Mesendoderm (in vitro differentiated cells): ENCODE measurements around the gene UFSP1.

Experiments used
- DNase-seq: peaks from one replicate; pipeline ENCODE4 v3.0.0; 2013
- H2AK5ac ChIP-seq: 2 replicates; pipeline ENCODE4 v1.6.1; 2013; ENCODE audit warnings: low read length, inconsistent platforms
- H2BK120ac ChIP-seq: 2 replicates; pipeline ENCODE4 v1.6.1; 2013; ENCODE audit warnings: low read depth, mild to moderate bottlenecking, low read length, moderate library complexity, mixed read lengths
- H2BK15ac ChIP-seq: replicated peaks from 2 replicates; pipeline ENCODE4 v1.6.1; 2013; ENCODE audit warnings: low read depth, mild to moderate bottlenecking, moderate library complexity
- H2BK5ac ChIP-seq: 2 replicates; pipeline ENCODE4 v1.6.1; 2013; ENCODE audit warnings: low read length, inconsistent platforms
- H3K18ac ChIP-seq: 2 replicates; pipeline ENCODE4 v1.6.1; 2013; ENCODE audit warnings: mild to moderate bottlenecking, low read length, mixed read lengths
- H3K23ac ChIP-seq: one replicate; pipeline ENCODE4 v1.6.1; 2013; ENCODE audit warnings: low read length
- H3K27ac ChIP-seq: 2 replicates; pipeline ENCODE4 v1.5.1; 2013; ENCODE audit warnings: low read depth, mild to moderate bottlenecking, inconsistent platforms, low read length, moderate library complexity
- H3K27me3 ChIP-seq: 2 replicates; pipeline ENCODE4 v1.6.1; 2013; ENCODE audit warnings: low read length, control low read depth, mild to moderate bottlenecking, inconsistent platforms; ENCODE audit not compliant: insufficient read depth, poor library complexity
- H3K36me3 ChIP-seq: 2 replicates; pipeline ENCODE4 v1.6.1; 2013; ENCODE audit warnings: low read length, inconsistent platforms; ENCODE audit not compliant: control insufficient read depth, insufficient read depth
- H3K4ac ChIP-seq: one replicate; pipeline ENCODE4 v1.6.1; 2013; ENCODE audit warnings: low read depth, mild to moderate bottlenecking, low read length, moderate library complexity
- H3K4me1 ChIP-seq: 2 replicates; pipeline ENCODE4 v1.6.1; 2013; ENCODE audit warnings: low read depth, low read length, inconsistent platforms; ENCODE audit not compliant: control insufficient read depth
- H3K4me2 ChIP-seq: 2 replicates; pipeline ENCODE4 v1.6.1; 2013; ENCODE audit warnings: low read length
- H3K4me3 ChIP-seq: 2 replicates; pipeline ENCODE4 v1.5.1; 2013; ENCODE audit warnings: mild to moderate bottlenecking, low read length
- H3K56ac ChIP-seq: one replicate; pipeline ENCODE4 v1.6.1; 2013; ENCODE audit warnings: low read length
- H3K79me1 ChIP-seq: 2 replicates; pipeline ENCODE4 v1.6.1; 2013; ENCODE audit warnings: low read length, inconsistent platforms
- H3K79me2 ChIP-seq: 2 replicates; pipeline ENCODE4 v1.6.1; 2013; ENCODE audit warnings: mild to moderate bottlenecking, low read length; ENCODE audit not compliant: control insufficient read depth, insufficient read depth
- H3K9ac ChIP-seq: 2 replicates; pipeline ENCODE4 v1.6.1; 2013; ENCODE audit warnings: low read length, inconsistent platforms
- H4K5ac ChIP-seq: one replicate; pipeline ENCODE4 v1.6.1; 2013; ENCODE audit warnings: low read length
- H4K8ac ChIP-seq: one replicate; pipeline ENCODE4 v1.6.1; 2013; ENCODE audit warnings: low read depth, mild to moderate bottlenecking, control low read depth, low read length, moderate library complexity
- WGBS: extraction: QIAGEN DNeasy Blood & Tissue Kit; methylation state at CpG from one replicate; pipeline ENCODE4 v1.1.7; 2013; ENCODE audit warnings: low lambda C conversion rate, missing lambda C conversion rate; ENCODE audit not compliant: insufficient coverage; ENCODE audit errors: extremely low coverage; 5-methylcytosine and 5-hydroxymethylcytosine counted together

UFSP1 gene

GRCh38 chr7:100866729-100867039, 22.8 kb downstream of the UFSP1 start:
- peak overlapping the region; percentile 71 for H3K27ac ChIP-seq
- no peak overlapping the region for H3K4me3 ChIP-seq
- peaks cover 14% of the 10 kb centered on the region for H3K79me2 ChIP-seq
- peak overlapping the region; percentile 96 for H3K9ac ChIP-seq
- H3K27me3 ChIP-seq = no peaks in the 10 kb centered on the region
- no peak overlapping the region for H4K5ac ChIP-seq
- H3K18ac ChIP-seq = peak overlapping the region; percentile 34
- H3K4me2 ChIP-seq = peak overlapping the region; percentile 26
- H2BK15ac ChIP-seq = no peak overlapping the region
- peaks cover 9% of the 10 kb centered on the region for H3K36me3 ChIP-seq
- H3K23ac ChIP-seq = no peak overlapping the region
- H3K4ac ChIP-seq = peak overlapping the region; percentile 4
- no peak overlapping the region for H2BK5ac ChIP-seq
- no peak overlapping the region for H4K8ac ChIP-seq
- H2BK120ac ChIP-seq = no peak overlapping the region
- no peaks in the 10 kb centered on the region for H3K4me1 ChIP-seq
- peaks cover 6% of the 10 kb centered on the region for H3K79me1 ChIP-seq
- no peak for DNase-seq
- H3K56ac ChIP-seq = peak overlapping the region; percentile 93
- WGBS = no CpG with 5 or more reads among the region's 5 CpGs
- H2AK5ac ChIP-seq = peak overlapping the region; percentile 95

GRCh38 chr7:100865938-100866728, 23.4 kb downstream of the UFSP1 start:
- peak overlapping the region; percentile 34 for H3K18ac ChIP-seq
- no peaks in the 10 kb centered on the region for H3K27me3 ChIP-seq
- no peak overlapping the region for H4K5ac ChIP-seq
- no peak overlapping the region for H3K27ac ChIP-seq
- H2AK5ac ChIP-seq = peak overlapping the region; percentile 95
- H2BK15ac ChIP-seq = no peak overlapping the region
- peak overlapping the region; percentile 4 for H3K4ac ChIP-seq
- no peak overlapping the region for H4K8ac ChIP-seq
- WGBS = no CpG with 5 or more reads among the region's 46 CpGs
- H3K4me1 ChIP-seq = no peaks in the 10 kb centered on the region
- H3K79me1 ChIP-seq = peaks cover 4% of the 10 kb centered on the region
- no peak for DNase-seq
- H3K56ac ChIP-seq = peak overlapping the region; percentile 93
- peaks cover 6% of the 10 kb centered on the region for H3K36me3 ChIP-seq
- peak overlapping the region; percentile 96 for H3K9ac ChIP-seq
- H2BK5ac ChIP-seq = no peak overlapping the region
- peaks cover 14% of the 10 kb centered on the region for H3K79me2 ChIP-seq
- no peak overlapping the region for H2BK120ac ChIP-seq
- H3K4me3 ChIP-seq = no peak overlapping the region
- no peak overlapping the region for H3K4me2 ChIP-seq
- H3K23ac ChIP-seq = no peak overlapping the region

GRCh38 chr7:100865372-100865911, 24.1 kb downstream of the UFSP1 start:
- Histone ChIP-seq H3K27me3 (no peaks in the 10 kb centered on the region), H3K79me1 (peaks cover 8% of the 10 kb centered on the region), H2BK5ac (no peak overlapping the region), H3K4ac (no peak overlapping the region), H4K8ac (no peak overlapping the region), H2BK15ac (no peak overlapping the region), H3K4me3 (no peak overlapping the region), H3K23ac (no peak overlapping the region), H3K56ac (peak overlapping the region; percentile 3), H3K4me1 (no peaks in the 10 kb centered on the region), H3K79me2 (peaks cover 14% of the 10 kb centered on the region), H4K5ac (no peak overlapping the region), H2AK5ac (no peak overlapping the region), H2BK120ac (no peak overlapping the region), H3K27ac (no peak overlapping the region), H3K18ac (no peak overlapping the region), H3K9ac (no peak overlapping the region), H3K36me3 (peaks cover 8% of the 10 kb centered on the region), H3K4me2 (no peak overlapping the region)
- WGBS = no CpG with 5 or more reads among the region's 17 CpGs
- peak; percentile 52 for DNase-seq

GRCh38 chr7:100864263-100864845, 25.2 kb downstream of the UFSP1 start:
- no peak for DNase-seq
- no peak overlapping the region for H4K5ac ChIP-seq
- H3K79me2 ChIP-seq = peaks cover 14% of the 10 kb centered on the region
- no peak overlapping the region for H3K27ac ChIP-seq
- H3K36me3 ChIP-seq = peaks cover 5% of the 10 kb centered on the region
- H3K56ac ChIP-seq = no peak overlapping the region
- no peak overlapping the region for H2BK15ac ChIP-seq
- no peak overlapping the region for H3K4me3 ChIP-seq
- no peak overlapping the region for H3K4ac ChIP-seq
- no peak overlapping the region for H3K9ac ChIP-seq
- H2BK120ac ChIP-seq = no peak overlapping the region
- H3K18ac ChIP-seq = no peak overlapping the region
- H3K79me1 ChIP-seq = peaks cover 6% of the 10 kb centered on the region
- H2AK5ac ChIP-seq = no peak overlapping the region
- no peak overlapping the region for H2BK5ac ChIP-seq
- H3K4me2 ChIP-seq = no peak overlapping the region
- H4K8ac ChIP-seq = no peak overlapping the region
- no peak overlapping the region for H3K23ac ChIP-seq
- WGBS = no CpG with 5 or more reads among the region's 12 CpGs
- H3K4me1 ChIP-seq = no peaks in the 10 kb centered on the region
- no peaks in the 10 kb centered on the region for H3K27me3 ChIP-seq

GRCh38 chr7:100863406-100863950, 26.0 kb downstream of the UFSP1 start:
- H2BK120ac ChIP-seq = no peak overlapping the region
- no peak overlapping the region for H3K56ac ChIP-seq
- H3K23ac ChIP-seq = no peak overlapping the region
- no CpG with 5 or more reads among the region's 10 CpGs for WGBS
- H3K27ac ChIP-seq = no peak overlapping the region
- H3K79me2 ChIP-seq = peaks cover 12% of the 10 kb centered on the region
- H3K4me2 ChIP-seq = no peak overlapping the region
- no peak overlapping the region for H3K4me3 ChIP-seq
- no peak overlapping the region for H3K9ac ChIP-seq
- H2AK5ac ChIP-seq = no peak overlapping the region
- no peaks in the 10 kb centered on the region for H3K4me1 ChIP-seq
- no peak overlapping the region for H2BK15ac ChIP-seq
- no peaks in the 10 kb centered on the region for H3K27me3 ChIP-seq
- no peak overlapping the region for H4K8ac ChIP-seq
- H3K36me3 ChIP-seq = peaks cover 4% of the 10 kb centered on the region
- no peak for DNase-seq
- H3K18ac ChIP-seq = no peak overlapping the region
- no peak overlapping the region for H4K5ac ChIP-seq
- H3K79me1 ChIP-seq = peaks cover 6% of the 10 kb centered on the region
- H2BK5ac ChIP-seq = no peak overlapping the region
- H3K4ac ChIP-seq = no peak overlapping the region
